ENCODE data around the gene ITPR1.

DNA sequence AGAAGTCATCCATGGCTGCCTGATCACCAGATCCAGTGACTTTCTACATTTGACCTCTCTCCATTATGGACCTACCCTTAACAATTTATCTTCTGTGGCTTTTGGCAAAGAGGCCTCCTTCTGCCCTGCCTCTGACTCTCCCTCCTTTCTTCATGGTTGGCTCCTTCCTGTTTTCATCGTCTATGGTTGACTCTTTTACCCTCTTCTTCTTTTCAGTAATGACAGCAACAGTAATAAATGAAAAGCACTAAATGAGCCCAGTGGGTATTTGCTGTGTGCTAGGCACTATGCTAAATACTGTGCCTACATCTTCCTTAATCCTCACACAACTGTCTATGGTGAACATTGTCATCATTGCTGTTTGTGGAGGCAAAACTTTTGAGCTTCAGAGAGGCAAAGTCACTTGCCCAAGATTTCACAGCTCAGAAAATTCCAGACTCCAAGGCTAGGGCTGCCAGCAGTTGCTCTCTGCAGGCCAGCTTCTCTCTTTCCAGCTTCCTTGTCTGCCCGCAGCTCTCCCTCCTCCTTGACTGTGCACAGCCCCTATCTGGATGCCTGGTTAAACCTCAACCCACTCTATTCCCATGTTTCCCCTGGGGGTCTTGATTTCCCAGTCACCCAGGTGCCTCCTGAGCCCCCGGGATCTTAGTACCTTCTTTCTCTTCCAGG lies 24.6 kb downstream of the ITPR1 start:
- TF ChIP-seq, protein P1, sequence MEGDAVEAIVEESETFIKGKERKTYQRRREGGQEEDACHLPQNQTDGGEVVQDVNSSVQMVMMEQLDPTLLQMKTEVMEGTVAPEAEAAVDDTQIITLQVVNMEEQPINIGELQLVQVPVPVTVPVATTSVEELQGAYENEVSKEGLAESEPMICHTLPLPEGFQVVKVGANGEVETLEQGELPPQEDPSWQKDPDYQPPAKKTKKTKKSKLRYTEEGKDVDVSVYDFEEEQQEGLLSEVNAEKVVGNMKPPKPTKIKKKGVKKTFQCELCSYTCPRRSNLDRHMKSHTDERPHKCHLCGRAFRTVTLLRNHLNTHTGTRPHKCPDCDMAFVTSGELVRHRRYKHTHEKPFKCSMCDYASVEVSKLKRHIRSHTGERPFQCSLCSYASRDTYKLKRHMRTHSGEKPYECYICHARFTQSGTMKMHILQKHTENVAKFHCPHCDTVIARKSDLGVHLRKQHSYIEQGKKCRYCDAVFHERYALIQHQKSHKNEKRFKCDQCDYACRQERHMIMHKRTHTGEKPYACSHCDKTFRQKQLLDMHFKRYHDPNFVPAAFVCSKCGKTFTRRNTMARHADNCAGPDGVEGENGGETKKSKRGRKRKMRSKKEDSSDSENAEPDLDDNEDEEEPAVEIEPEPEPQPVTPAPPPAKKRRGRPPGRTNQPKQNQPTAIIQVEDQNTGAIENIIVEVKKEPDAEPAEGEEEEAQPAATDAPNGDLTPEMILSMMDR (conservative IDR thresholded peaks at IDR 0.05; ENCODE audit: low read length), result no peak
- no peak for TF ChIP-seq EZH2phosphoT487 (IDR thresholded peaks at IDR 0.05; ENCODE audit: borderline replicate concordance)

Measured in Loucy (cell line).